Ammon's horn (tissue), 1 donor: ENCODE results near the gene PGF.
"Not testable (repeated sequence)": the region's sequence is repeated elsewhere in the genome, so short reads cannot be mapped to it uniquely, and the experiment has no call there.

Source experiments
- DNase-seq: peaks from one replicate; pipeline ENCODE4 v3.0.0-alpha.2; 2016; ENCODE audit warnings: low spot score

Gene PGF

DNA sequence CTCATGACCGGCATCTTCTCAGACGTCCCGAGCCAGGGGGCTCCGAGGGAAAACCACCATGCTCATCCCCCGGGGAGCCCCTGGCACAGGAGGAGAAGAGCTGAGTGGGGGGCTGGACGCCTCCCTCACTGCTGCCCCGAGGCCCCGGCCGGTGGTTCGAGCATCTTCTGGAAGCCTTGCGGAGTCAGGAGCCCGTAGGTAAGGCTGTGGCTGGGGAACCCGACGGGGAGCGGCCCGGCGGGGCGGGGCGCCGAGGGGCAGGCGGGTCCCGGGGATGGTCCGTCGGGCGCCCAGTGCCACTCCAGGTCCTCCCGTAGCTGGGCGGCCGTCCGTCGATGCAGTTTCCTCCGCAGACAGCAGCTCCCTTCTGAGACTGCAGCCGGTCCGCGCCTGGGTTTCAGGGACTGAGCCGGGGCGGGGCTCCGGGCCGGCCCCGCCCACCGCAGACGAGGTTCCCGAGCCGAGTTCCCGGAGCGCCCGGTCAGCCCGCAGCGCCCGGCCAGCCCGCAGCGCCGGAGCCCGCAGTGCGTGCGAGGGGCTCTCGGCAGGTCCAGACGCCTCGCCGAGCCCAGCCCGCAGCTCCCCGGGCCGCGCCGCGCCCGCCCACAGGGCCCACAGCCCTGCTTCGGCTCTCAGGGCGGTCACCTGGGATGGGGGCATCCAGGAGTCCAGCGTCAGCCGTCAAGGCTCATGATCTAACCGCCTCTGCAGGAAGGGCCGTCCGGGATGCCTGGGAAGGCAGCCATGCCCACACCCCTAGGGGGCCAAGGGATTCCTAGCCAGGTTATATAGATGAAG lies at the start of gene PGF:
PGF (minus strand) TSS at position 369 of the 798 bp plus-strand sequence; CDS start at position 14, 355 bp downstream.
- DNase-seq: no peak

DNA sequence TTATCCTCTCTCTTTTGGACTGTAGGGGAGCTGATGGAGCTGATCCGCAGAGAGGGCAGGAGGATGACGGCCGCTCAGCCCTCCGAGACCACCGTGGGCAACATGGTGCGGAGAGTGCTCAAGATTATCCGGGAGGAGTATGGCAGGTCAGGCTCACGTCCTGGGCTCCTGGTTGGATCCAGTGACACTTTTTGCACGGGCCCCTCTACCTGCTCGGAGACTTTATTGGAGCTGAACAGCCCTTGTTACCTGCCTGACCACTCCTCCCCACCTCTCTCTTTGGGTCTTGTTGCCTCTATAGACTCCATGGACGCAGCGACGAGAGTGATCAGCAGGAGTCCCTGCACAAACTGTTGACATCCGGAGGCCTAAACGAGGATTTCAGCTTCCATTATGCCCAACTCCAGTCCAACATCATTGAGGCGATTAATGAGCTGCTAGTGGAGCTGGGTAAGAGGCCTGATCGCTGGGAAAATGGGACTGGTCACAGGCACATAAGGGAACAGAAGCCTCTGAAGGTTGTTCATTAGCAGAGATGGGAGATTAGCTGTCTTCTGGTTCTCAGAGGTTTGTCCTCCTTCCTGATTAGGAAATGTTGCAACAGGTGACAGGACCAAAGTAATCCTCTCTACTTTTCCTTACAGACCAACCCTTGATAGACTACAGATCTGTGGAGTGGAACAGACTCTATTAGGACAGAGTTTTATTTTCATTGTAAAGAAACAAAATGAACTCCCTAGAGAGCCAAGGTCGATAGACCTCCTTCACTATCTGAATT lies 48.0 kb upstream of the PGF start:
- no peak for DNase-seq

DNA sequence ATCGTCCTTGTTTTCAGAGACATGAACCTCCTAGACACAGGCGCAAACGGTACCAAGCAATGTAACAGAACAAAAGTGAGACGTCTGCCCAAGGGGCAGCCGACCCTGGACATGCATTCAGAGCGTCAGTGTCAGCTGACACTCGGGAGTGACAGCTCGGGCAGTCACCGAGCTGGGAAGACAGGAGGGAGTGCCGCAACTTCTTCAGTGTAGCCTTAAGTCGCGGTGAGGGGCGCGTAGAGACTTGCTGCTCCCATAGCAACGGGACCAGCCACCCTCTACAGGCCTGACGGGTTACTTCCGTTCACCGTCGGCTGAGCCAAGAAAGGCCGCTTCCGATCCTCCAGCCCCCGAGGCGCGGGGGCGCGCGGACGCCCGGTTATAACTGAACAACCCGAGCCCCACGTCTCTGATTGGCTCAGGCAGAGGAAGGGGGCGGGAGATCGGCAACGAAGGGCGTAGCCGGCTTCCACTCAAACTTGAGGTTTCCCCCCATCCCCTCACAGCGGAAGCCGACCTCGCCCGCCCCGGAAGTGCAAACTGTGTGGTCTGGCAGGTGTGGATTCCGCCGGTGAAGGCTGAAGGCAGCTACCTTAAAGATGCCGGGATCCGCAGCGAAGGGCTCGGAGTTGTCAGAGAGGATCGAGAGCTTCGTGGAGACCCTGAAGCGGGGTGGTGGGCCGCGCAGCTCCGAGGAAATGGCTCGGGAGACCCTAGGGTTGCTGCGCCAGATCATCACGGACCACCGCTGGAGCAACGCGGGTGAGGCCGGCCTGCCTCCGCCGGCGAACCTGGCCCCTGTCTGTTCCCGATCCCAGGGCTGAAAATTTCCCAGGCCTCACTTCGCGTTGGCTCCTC lies 47.2 kb upstream of the PGF start, which contains the start of gene EIF2B2:
EIF2B2 (plus strand) TSS at position 530 of the 858 bp plus-strand sequence; CDS start at position 600, 70 bp downstream.
- DNase-seq: peak; percentile 98

DNA sequence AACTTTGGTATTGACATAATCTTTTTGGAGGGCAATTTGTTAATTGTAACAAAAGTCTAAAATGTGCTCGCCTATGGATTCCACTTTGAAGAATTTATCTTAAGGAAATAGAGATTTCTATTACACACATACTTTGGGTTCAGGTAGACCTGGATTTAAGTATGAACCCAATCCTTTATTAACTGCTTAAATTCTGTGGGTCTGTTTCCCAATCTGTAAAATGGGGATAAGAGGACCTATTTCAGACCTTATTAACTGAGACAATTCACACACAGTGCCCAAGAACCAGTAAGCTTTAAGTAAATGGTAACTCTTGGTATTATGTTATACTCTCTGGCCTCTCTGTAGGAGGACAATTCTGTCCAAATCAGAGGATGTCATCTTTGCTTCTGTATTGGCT lies 46.5 kb upstream of the PGF start:
- no peak for DNase-seq

DNA sequence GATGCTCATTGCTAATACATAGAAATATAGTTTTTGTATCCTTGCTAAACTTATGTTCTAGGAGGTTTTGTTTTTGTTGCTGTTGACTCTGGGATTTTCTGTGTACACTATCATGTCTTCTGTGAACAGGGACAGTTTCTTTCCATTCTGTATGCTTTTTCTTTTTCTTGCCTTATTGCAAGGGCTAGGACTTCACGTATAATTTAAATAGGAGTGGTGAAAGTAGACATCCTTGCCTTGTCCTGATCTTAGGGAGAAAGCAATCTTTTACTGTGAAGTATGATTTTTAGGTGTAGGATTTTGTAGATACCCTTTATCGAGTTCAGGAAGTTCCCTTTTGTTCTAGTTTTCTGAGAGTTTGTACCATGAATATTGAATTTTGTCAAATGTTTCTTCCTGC lies 45.9 kb upstream of the PGF start:
- no peak for DNase-seq

DNA sequence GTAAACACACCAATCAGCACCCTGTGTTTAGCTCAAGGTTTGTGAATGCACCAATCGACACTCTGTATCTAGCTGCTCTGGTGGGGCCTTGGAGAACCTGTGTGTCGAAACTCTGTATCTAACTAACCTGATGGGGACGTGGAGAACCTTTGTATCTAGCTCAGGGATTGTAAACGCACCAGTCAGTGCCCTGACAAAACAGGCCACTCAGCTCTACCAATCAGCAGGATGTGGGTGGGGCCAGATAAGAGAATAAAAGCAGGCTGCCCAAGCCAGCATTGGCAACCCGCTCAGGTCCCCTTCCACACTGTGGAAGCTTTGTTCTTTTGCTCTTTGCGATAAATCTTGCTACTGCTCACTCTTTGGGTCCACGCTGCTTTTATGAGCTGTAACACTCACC lies 40.4 kb upstream of the PGF start:
- DNase-seq: not testable (repeated sequence)

DNA sequence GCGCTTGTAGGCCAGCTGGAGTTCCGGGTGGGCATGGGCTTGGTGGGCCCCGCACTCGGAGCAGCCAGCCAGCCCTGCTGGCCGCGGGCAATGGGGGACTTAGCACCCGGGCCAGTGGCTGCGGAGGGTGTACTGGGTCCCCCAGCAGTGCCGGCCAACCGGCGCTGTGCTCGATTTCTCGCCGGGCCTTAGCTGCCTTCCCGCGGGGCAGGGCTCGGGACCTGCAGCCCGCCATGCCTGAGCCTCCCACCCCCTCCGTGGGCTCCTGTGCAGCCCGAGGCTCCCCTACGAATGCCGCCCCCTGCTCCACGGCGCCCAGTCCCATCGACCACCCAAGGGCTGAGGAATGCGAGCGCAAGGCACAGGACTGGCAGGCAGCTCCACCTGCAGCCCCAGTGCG lies 38.8 kb upstream of the PGF start:
- DNase-seq: not testable (repeated sequence)

DNA sequence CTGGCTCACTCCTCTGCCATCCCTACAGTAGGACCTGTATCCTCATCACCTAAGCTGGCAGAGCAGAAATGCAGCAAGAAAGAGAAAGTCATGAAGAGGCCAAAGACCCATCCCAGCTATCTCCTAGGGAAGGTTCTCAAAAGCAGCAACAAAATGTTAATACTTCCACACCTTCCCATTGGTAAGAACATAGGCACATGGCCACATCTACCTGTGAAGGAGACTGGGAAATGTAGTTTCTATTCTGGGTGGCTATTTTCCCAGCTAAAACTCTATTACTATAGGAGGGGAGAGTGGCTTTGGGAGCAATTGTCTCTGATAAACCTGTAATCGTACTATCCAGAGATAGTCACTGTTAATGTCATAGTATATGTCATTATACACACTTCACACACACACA lies 33.6 kb upstream of the PGF start:
- DNase-seq: no peak

DNA sequence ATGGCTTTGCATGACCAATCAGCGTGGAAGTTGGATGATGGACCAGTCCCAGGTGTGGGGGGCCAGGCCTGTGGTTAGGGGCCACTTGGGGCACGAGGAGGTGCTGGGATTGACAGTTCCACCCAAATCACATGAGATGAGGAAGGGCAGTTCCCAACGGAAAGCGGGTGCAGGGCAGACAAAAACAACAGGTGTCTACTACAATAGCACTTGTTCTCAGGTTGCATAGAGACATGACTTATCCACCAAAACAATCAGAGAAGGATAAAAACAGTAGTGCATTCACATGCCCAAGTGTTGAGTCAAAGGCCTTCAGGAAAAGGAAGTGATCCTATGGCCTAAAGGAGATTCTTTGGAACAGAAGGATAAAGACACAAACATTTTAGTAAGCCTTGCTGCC lies 32.7 kb upstream of the PGF start:
- no peak for DNase-seq

DNA sequence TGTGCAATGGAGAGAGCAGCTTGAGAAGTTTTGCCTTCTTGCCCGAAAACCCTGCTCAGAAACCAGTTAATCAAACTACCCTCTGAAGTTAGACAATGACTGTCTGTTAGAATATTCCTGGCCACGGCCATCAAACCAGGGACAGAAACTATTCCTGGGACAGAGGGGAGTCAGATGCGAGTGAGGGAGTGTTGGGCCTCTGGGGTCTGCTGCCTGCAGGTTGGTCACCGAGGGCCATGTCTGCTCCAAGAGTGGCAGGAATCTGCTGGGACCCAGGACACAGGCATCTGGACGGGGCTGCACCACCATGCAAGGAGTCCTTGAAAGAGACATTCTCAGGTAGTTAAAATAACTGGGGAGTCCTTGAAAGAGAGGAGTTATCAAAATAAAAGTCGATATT lies 30.4 kb upstream of the PGF start:
- DNase-seq: no peak

DNA sequence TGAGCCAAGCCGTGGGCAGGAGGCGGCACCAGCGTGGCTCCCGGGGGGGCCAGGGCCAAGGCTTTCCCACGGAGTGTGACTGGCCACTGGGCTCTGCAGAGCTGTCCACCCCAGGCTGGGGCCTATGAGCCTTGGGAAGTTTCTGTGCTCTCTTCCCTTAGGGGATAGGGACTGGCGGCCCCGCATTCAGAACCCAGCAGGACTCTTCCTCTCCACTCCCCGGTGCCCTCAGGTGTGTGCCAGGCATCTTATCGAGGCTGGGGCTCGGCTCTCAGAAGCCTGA lies 29.6 kb upstream of the PGF start:
- DNase-seq: no peak

DNA sequence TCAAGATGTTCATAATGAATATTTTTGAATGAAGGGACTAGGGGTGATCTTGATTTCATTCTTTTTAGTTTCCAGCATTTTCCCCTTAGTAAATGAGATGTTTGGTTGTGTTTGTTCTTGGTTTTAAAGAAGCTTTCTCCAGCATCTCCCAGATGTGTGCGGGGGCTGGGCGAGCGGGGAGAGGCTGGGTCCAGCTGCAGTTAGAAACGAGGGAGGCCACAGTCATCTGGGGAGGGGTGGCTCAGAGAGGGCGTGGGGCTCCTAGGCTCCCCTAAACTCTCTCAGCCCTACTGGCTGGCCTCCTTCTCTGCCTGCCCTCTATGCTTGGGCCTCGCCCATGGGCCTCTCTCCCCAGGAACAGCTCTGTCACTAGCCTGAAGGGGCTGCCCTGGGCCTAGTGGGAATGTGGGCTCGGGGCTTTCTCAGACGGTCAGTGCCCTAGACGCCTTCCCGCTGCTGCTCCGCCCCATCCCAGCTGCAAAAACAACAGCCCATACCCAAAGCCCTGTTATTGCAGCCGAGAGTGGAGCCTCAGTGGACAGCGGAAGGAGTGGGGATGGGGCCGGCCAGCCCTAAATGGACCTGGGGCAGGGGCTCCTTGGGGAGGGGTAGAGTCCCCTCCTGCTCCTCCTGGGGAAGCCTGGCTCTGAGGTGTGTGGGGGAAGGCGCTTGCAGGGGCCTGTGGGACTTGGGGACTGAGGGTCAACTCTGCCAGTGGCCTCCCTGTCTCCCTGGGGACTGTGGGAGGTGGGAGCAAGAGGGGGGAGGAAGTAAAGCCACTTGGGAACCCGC lies 29.0 kb upstream of the PGF start:
- no peak for DNase-seq

DNA sequence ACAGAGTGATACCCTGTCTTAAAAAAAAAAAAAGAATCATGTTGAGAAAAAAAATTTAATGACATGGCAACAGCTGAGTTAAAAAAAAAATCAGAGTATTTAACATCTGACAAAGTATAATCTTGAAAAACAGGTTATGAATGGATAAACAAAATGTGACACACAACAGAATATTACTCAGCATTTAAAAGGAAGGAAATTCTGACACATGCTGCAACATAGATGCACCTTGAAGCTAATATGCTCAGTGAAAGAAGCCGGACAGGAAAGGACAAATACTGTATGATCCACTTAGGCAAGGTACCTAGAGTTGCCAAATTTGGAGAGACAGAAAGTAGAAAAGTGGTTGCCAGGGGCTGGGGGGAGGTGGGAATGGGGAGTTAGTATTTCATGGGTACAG lies 27.9 kb upstream of the PGF start:
- no peak for DNase-seq

DNA sequence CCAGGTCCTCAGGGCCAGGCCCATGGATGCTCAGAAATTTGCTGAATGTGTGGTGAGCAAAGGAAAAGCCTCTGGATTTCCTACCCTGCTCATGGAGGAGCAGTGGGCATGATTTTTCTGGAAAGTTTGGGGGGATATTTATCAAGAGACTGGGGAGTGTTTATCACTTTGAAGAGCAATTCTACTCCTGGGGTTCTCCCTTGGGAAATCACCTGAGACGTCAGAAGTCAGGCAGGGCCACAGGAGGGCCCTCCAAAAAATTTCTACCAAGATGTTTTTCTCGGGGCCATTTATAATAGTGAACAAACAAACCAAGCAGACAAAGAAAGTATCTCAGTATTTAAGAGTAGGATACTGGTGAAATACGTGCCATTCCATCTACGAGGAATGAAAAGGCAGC lies 27.3 kb upstream of the PGF start:
- DNase-seq: no peak

DNA sequence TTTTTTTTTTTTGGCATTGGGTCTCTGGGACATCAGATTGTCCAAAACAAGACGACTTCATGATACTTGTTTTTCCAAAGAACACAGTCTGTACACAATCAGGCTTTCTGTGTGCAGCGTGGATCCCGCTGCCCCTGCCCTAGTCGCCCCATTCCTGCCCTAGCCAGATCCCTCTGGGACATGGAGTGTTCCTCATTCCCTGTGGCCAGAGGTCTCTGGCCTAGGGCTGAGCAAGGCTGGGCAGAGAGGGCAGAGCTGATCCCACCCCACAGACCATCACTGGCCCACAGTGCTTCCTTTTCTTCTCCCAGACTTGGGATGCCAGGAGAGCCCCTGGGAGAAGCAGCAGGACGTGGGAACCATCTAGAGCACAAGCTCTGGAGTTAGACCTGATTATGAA lies 26.4 kb upstream of the PGF start:
- no peak for DNase-seq

DNA sequence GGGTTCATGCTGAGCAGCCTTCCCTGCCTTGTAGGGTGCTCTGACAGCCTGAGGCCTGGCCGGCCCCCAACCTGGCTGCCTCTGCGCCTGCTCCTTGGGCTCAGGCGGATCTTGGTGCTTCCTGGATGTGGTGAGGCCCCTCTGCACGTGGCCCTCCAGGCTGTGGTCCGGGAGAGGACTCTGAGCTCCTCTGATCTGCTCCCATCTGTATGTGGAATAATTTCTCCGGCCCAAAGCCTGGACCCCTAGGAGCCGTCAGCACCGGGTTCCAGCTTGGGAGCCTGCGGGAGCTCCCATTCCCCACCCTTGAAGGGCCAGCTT lies 26.0 kb upstream of the PGF start:
- no peak for DNase-seq

DNA sequence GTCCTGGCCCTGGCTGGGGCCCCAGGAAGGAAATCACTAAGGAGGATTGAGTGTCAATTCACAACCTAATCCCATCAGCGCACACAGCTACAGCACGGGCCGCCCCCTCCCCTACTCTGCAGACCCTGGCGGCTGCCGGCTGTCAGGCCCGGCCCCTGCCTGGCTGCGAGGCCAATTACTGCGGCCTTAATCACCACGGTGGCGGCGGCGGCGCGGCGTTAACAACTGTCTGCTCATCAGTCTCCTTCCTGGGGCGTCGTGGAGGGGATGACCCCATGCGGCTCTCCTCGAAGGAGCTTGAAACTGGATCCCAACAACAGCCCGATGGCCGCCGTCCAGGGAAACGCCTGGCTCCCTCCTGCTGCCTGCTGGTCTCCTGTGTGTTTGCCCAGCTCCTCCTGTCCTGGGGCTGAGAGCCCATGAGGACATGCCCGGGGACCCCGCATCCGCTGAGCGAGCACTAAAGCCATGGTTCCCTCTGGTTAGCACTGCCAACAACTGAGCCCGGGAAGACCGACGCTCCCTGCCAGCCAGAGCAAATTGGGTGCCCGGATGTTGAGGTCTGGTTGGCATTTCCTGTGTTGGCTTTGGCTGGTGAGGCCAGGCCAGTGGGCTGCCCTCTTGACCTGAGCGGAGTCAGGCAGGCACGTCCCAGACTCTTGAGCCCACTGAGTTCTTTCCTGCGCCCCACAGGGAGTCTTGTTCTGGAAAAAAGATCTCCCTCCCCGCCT lies 25.5 kb upstream of the PGF start:
- DNase-seq: no peak

DNA sequence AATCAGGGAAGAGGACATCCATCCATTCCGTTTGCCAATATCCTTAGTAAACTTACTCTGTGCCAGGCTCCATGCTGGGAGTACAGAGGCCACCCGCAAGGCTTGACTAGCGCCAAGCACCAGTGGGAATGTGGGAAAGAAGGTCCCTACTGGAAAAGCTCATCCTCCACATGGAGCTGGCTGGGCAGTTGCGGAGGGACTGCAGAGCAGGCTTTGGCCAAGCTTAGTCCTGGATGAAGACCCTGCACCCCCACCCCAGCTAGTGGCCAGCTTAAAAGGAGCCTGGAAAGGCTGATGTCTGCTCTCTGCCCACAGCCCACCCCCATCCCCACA lies 25.0 kb upstream of the PGF start:
- DNase-seq: no peak

DNA sequence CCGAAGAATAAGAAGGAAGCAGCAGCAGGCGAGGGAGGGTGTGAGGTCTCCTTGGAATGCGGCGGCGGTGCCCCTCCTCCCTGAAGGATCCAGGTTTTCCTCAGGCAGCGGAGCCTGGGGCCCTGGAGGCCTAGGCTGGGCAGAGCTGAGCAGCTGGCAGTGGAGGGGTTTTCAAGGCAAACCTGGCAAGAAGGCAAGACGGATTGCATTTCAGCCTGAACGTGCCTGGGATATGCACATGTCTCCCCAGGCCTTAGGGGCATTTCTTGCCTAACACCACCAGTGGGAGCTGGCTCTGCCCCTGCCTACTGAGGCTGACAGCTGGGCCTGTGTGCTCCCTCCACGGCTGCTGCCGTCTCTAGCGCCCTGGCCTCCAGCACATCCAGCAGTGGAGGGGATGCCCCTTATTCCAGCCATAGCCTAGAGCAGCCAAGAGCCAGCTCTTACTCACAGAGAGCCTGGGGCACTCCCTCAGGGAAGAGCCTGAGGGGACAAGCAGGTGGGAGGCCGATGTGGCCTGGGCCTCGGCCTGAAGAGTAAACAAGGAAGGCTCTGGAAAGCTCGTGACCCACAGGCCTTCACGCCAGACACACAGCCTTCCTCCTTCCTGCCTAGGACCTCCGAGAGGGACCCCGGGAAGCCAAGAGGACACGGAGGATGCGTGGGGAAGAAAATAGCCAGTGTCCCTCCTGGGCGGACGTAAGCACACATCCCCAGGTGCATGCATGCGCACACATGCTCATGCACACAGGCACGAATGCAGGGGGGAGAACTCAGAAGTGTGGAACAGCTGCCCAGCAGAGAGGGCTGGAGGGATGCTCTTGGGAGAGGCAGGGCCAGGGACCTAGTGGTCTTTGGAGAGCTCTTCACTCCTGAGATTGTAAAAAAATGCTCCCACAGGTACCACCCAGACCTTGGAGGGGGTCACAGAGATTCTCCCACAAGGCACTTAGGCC lies 24.3 kb upstream of the PGF start:
- no peak for DNase-seq

DNA sequence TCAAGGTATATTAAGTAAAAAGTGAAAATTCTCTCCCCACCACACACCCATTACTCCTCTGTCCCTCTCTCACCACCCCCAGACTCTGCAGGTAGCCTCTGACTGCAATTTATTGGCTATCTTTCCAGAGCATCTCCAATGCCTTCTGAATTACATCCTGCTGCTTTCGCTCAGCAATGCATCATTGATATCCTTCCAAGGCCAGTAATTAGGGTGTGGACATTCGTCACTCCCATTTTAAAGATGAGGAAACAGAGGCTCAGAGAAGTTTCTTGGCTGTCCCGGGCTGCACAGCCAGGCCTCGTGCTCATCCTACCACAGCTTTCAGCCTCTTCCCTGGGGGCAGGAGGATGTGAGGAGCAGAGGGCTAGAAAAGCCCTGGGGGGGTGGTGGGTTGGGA lies 23.6 kb upstream of the PGF start:
- DNase-seq: no peak
